ENCODE data around the gene KPNA3.

KPNA3 gene

DNA sequence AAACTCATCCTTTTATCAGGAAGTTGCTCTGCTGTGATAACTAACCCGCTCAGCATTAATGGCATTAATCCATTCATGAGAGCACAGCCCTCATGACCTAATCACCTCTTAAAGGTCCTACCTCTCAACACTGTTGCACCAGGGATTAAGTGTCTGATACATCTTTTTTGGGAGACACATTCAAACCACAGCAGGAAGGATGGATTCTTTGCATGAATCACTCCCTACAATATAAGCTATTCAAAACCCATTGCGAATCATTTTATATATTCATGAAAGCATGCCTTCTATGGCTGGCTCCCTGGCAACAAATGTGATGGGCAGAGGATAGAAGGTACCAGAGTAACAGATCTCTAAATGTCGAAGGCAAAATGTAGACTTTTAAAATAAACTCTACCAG lies 136.6 kb downstream of the KPNA3 start:
- no peaks in the 10 kb centered on the region for H3K27me3 ChIP-seq (replicated peaks in 2 of 5; ENCODE audit: control insufficient read depth in 4 of 5, insufficient read depth in 5 of 5, low read length in 4 of 5)
- POLR2A ChIA-PET = no interaction called here

DNA sequence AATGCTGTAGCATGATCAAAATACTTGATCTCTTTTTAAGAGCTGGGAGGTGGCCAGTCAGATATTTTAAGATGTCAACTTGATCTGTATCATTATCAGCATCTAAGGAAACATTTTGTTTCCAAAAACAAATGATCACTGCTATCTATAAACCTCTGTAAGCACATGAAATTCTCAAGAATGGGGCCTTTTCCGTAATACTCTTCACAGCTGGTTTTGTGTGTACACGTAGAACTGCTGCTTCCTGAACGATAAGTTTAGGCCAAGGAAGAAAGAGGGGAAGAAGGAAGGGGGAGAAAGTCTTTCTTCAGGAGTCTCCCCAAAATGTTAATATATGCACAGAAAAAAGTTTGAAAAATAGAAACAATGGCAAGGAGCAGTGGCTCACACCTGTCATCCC lies 138.5 kb downstream of the KPNA3 start:
- peaks cover 0 to 19% (median 1%) of the 10 kb centered on the region in 4 experiments for H3K36me3 ChIP-seq (ENCODE audit: control insufficient read depth in 4 of 4, insufficient read depth in 4 of 4, low read length in 3 of 4)
- H3K4me1 ChIP-seq (ENCODE audit: control extremely low read depth in 1 of 4, control insufficient read depth in 4 of 4, insufficient read depth in 4 of 4, low read length in 3 of 4) = peaks cover 13 to 33% (median 22%) of the 10 kb centered on the region in 4 experiments
- H3K27me3 ChIP-seq (replicated peaks in 2 of 5; ENCODE audit: control insufficient read depth in 4 of 5, insufficient read depth in 5 of 5, low read length in 4 of 5) = no peaks in the 10 kb centered on the region
- H3K9me3 ChIP-seq (ENCODE audit: control extremely low read depth in 1 of 5, control insufficient read depth in 4 of 5, insufficient read depth in 2 of 5, low read depth in 1 of 5, low read length in 4 of 5) = no peaks in the 10 kb centered on the region
- peak in 2 of 3 donors; percentile 37 to 66 for DNase-seq
- peak overlapping the region in 1 of 2 experiments; percentile 55 for H3K27ac ChIP-seq (ENCODE audit: insufficient read depth in 1 of 2, low read depth in 1 of 2, low read length in 2 of 2, poor library complexity in 1 of 2, severe bottlenecking in 2 of 2)
- H3K4me3 ChIP-seq (ENCODE audit: control insufficient read depth in 1 of 7, extremely low read depth in 1 of 7, insufficient read depth in 4 of 7, low read depth in 2 of 7, low read length in 6 of 7) = peak overlapping the region in 1 of 7 experiments; percentile 4
- ChIA-PET CTCF (interaction anchor here (0.5 to 1.7 kb wide), 4 partner anchors 10 to 71 kb away, joined by 3 to 4 read pairs (median 3); no protein-coding TSS in a partner anchor), POLR2A (no interaction called here)
- 10% methylated on average over 3 of the region's 3 CpGs for WGBS (ENCODE audit: insufficient coverage)

More for the DNA sequence above, 136.6 kb downstream of the KPNA3 start:
- CTCF ChIA-PET = no interaction called here
- Histone ChIP-seq H3K36me3 (ENCODE audit: control insufficient read depth in 4 of 4, insufficient read depth in 4 of 4, low read length in 3 of 4) (peaks cover 7 to 31% (median 14%) of the 10 kb centered on the region in 4 experiments), H3K27ac (ENCODE audit: insufficient read depth in 1 of 2, low read depth in 1 of 2, low read length in 2 of 2, poor library complexity in 1 of 2, severe bottlenecking in 2 of 2) (no peak overlapping the region), H3K9me3 (ENCODE audit: control extremely low read depth in 1 of 5, control insufficient read depth in 4 of 5, insufficient read depth in 2 of 5, low read depth in 1 of 5, low read length in 4 of 5) (no peaks in the 10 kb centered on the region), H3K4me3 (ENCODE audit: control insufficient read depth in 1 of 7, extremely low read depth in 1 of 7, insufficient read depth in 4 of 7, low read depth in 2 of 7, low read length in 6 of 7) (no peak overlapping the region), H3K4me1 (ENCODE audit: control extremely low read depth in 1 of 4, control insufficient read depth in 4 of 4, insufficient read depth in 4 of 4, low read length in 3 of 4) (peaks cover 13 to 40% (median 23%) of the 10 kb centered on the region in 4 experiments)
- DNase-seq = no peak
- 100% methylated on average over 1 of the region's 3 CpGs for WGBS (ENCODE audit: insufficient coverage)

GRCh38 chr13:49653478-49653877 lies 139.0 kb downstream of the KPNA3 start:
- Histone ChIP-seq H3K27ac (ENCODE audit: insufficient read depth in 1 of 2, low read depth in 1 of 2, low read length in 2 of 2, poor library complexity in 1 of 2, severe bottlenecking in 2 of 2) (peak overlapping the region in 1 of 2 experiments; percentile 55), H3K36me3 (ENCODE audit: control insufficient read depth in 4 of 4, insufficient read depth in 4 of 4, low read length in 3 of 4) (peaks cover 0 to 14% (median 1%) of the 10 kb centered on the region in 4 experiments), H3K27me3 (replicated peaks in 2 of 5; ENCODE audit: control insufficient read depth in 4 of 5, insufficient read depth in 5 of 5, low read length in 4 of 5) (no peaks in the 10 kb centered on the region), H3K9me3 (ENCODE audit: control extremely low read depth in 1 of 5, control insufficient read depth in 4 of 5, insufficient read depth in 2 of 5, low read depth in 1 of 5, low read length in 4 of 5) (no peaks in the 10 kb centered on the region), H3K4me1 (ENCODE audit: control extremely low read depth in 1 of 4, control insufficient read depth in 4 of 4, insufficient read depth in 4 of 4, low read length in 3 of 4) (peaks cover 13 to 33% (median 22%) of the 10 kb centered on the region in 4 experiments), H3K4me3 (ENCODE audit: control insufficient read depth in 1 of 7, extremely low read depth in 1 of 7, insufficient read depth in 4 of 7, low read depth in 2 of 7, low read length in 6 of 7) (no peak overlapping the region)
- ChIA-PET POLR2A (no interaction called here), CTCF (interaction anchor here (1.0 to 1.7 kb wide), 3 partner anchors 9 to 25 kb away, joined by 3 to 4 read pairs (median 3); no protein-coding TSS in a partner anchor)
- no peak for DNase-seq

DNA sequence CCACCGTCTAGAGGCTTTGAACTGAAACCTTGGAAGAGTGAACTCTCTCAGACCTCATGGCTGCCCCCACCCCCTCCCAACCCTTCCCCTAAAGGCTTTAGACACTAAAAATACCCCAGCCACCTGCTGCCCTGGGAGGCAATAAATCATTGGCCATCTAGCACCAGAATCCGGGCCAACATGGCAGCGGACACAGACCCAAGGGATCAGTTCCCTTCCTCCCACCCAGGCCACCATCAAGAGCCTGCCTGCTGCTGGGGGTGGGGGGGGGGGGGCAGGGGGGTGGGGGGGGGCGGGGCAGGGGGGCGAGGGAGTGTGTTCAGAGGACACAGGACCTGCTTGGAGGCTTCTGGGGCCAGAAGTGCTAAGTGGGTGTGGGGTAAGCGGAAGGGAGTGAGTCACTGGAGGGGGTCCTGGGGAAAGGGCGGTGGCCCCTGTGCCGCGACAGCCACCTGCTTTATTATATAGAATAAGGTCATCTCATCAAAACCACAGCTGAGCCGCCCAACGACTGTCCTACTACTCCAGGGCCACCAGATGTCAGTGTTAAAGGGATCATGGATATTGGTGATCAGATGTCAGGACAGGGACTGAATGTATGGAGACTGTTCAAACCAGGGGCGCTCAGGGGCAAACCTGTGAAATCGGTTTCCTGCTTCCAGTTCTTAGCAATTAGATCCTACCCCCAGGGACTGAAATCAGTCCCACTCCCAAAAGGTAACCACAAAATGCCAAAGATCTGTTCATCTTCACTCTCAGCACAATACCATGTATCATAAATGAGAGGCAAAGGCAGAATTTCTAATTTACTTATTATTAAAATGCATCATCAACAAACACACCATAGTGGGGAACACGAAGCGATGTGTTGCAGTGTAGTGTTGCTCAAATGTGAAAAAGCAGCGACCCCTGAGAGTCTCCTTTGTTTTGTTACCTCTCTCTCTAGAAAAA lies 139.9 kb downstream of the KPNA3 start:
- Histone ChIP-seq H3K27ac (ENCODE audit: insufficient read depth in 1 of 2, low read depth in 1 of 2, low read length in 2 of 2, poor library complexity in 1 of 2, severe bottlenecking in 2 of 2) (no peak overlapping the region), H3K36me3 (ENCODE audit: control insufficient read depth in 4 of 4, insufficient read depth in 4 of 4, low read length in 3 of 4) (peaks cover 0 to 8% (median 1%) of the 10 kb centered on the region in 4 experiments), H3K4me1 (ENCODE audit: control extremely low read depth in 1 of 4, control insufficient read depth in 4 of 4, insufficient read depth in 4 of 4, low read length in 3 of 4) (peaks cover 13 to 33% (median 22%) of the 10 kb centered on the region in 4 experiments), H3K4me3 (ENCODE audit: control insufficient read depth in 1 of 7, extremely low read depth in 1 of 7, insufficient read depth in 4 of 7, low read depth in 2 of 7, low read length in 6 of 7) (peak overlapping the region in 2 of 7 experiments; percentile 5 to 44), H3K9me3 (ENCODE audit: control extremely low read depth in 1 of 5, control insufficient read depth in 4 of 5, insufficient read depth in 2 of 5, low read depth in 1 of 5, low read length in 4 of 5) (no peaks in the 10 kb centered on the region), H3K27me3 (replicated peaks in 2 of 5; ENCODE audit: control insufficient read depth in 4 of 5, insufficient read depth in 5 of 5, low read length in 4 of 5) (no peaks in the 10 kb centered on the region)
- peak; percentile 67 to 86 (median 76) for DNase-seq
- CTCF ChIA-PET = interaction anchor here (0.6 to 1.7 kb wide), 6 partner anchors 8 to 141 kb away, joined by 3 to 5 read pairs (median 3); no protein-coding TSS in a partner anchor
- POLR2A ChIA-PET = no interaction called here
- 57% methylated on average over 2 of the region's 16 CpGs for WGBS (ENCODE audit: insufficient coverage)

DNA sequence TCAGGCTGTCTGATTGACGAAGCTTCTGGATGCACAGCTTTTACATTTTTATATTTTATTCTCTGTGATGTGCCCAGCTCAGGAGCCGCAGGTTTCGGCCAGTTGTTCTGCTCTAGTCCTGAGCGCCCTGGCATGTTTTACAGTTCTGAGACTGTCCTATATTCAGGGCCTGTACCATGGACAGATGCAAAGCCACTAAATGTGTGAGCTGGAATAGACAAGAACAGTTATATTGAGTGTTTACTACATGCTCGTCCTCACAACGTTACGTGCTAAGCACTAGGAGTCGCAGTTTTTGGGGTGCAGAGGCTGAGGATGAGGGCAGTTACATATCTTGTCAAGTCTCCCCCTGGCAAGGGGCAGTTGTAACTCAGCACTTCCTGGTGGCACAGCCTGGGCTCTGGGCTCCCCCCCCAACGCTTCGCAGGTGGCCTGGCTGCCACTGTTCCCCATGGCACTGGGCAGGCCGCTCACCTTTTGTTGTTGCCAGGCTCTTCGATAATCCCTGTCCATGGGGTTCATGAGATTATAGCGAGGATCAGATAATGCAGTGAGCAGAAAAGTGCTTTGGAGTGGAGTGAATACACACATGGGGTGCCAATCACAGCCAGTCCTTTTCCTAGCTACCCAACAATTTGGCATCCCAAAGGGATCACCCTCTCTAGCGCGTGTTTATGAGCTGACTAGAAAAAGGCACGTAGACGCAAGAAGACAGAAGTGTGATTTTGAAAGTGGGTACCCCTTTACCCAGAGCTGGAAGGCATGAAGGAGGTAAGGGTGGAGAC lies 140.7 kb downstream of the KPNA3 start:
- ChIA-PET CTCF (interaction anchor here (0.6 to 1.7 kb wide), 5 partner anchors 8 to 142 kb away, joined by 3 to 5 read pairs (median 4); no protein-coding TSS in a partner anchor), POLR2A (no interaction called here)
- WGBS (ENCODE audit: insufficient coverage) = 95% methylated on average over 5 of the region's 17 CpGs

DNA sequence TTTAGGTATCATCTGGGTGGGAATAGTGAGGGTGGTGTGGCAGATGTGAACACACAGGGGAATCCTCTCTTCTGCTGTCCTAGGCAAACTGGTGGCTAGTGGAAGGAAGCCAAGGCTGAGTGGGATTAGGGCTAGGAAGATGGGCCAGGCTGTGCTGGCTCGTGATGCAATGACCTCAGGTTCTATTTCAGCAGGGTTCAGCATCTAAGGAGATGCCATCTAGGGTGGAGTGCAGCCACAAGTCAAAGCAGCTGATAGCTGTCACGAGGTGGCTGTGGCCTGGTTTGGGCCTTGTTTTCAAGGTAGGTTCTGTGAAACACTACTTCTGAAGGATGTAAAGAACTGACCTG lies 142.5 kb downstream of the KPNA3 start:
- peaks cover 11 to 33% (median 20%) of the 10 kb centered on the region in 4 experiments for H3K4me1 ChIP-seq (ENCODE audit: control extremely low read depth in 1 of 4, control insufficient read depth in 4 of 4, insufficient read depth in 4 of 4, low read length in 3 of 4)
- H3K27me3 ChIP-seq (replicated peaks in 2 of 5; ENCODE audit: control insufficient read depth in 4 of 5, insufficient read depth in 5 of 5, low read length in 4 of 5) = no peaks in the 10 kb centered on the region
- no peak for DNase-seq
- POLR2A ChIA-PET = no interaction called here
- H3K27ac ChIP-seq (ENCODE audit: insufficient read depth in 1 of 2, low read depth in 1 of 2, low read length in 2 of 2, poor library complexity in 1 of 2, severe bottlenecking in 2 of 2) = no peak overlapping the region
- no peak overlapping the region for H3K4me3 ChIP-seq (ENCODE audit: control insufficient read depth in 1 of 7, extremely low read depth in 1 of 7, insufficient read depth in 4 of 7, low read depth in 2 of 7, low read length in 6 of 7)
- no peaks in the 10 kb centered on the region for H3K9me3 ChIP-seq (ENCODE audit: control extremely low read depth in 1 of 5, control insufficient read depth in 4 of 5, insufficient read depth in 2 of 5, low read depth in 1 of 5, low read length in 4 of 5)
- CTCF ChIA-PET = interaction anchor here (0.6 kb wide), 1 partner anchor 1267 kb away, joined by 3 read pairs; no protein-coding TSS in a partner anchor
- no peaks in the 10 kb centered on the region for H3K36me3 ChIP-seq (ENCODE audit: control insufficient read depth in 4 of 4, insufficient read depth in 4 of 4, low read length in 3 of 4)
- 100% methylated on average over 1 of the region's 2 CpGs for WGBS (ENCODE audit: insufficient coverage)

More for the DNA sequence above, 140.7 kb downstream of the KPNA3 start:
- no peak for DNase-seq
- Histone ChIP-seq H3K27me3 (replicated peaks in 2 of 5; ENCODE audit: control insufficient read depth in 4 of 5, insufficient read depth in 5 of 5, low read length in 4 of 5) (no peaks in the 10 kb centered on the region), H3K4me3 (ENCODE audit: control insufficient read depth in 1 of 7, extremely low read depth in 1 of 7, insufficient read depth in 4 of 7, low read depth in 2 of 7, low read length in 6 of 7) (no peak overlapping the region), H3K27ac (ENCODE audit: insufficient read depth in 1 of 2, low read depth in 1 of 2, low read length in 2 of 2, poor library complexity in 1 of 2, severe bottlenecking in 2 of 2) (peak overlapping the region in 1 of 2 experiments; percentile 7), H3K4me1 (ENCODE audit: control extremely low read depth in 1 of 4, control insufficient read depth in 4 of 4, insufficient read depth in 4 of 4, low read length in 3 of 4) (peaks cover 13 to 33% (median 22%) of the 10 kb centered on the region in 4 experiments), H3K9me3 (ENCODE audit: control extremely low read depth in 1 of 5, control insufficient read depth in 4 of 5, insufficient read depth in 2 of 5, low read depth in 1 of 5, low read length in 4 of 5) (no peaks in the 10 kb centered on the region), H3K36me3 (ENCODE audit: control insufficient read depth in 4 of 4, insufficient read depth in 4 of 4, low read length in 3 of 4) (peaks cover 0 to 1% (median 0%) of the 10 kb centered on the region in 4 experiments)

Measured in common myeloid progenitor, CD34-positive (primary cell).